ENCODE data around the gene DMRTB1. TPM values are rescaled to one million over a fixed set of nuclear protein-coding genes. Genes with fewer than 3 reads are reported as not detected.

The DMRTB1 gene
- total RNA-seq, 1 donor from 2014 or later = not detected

DNA sequence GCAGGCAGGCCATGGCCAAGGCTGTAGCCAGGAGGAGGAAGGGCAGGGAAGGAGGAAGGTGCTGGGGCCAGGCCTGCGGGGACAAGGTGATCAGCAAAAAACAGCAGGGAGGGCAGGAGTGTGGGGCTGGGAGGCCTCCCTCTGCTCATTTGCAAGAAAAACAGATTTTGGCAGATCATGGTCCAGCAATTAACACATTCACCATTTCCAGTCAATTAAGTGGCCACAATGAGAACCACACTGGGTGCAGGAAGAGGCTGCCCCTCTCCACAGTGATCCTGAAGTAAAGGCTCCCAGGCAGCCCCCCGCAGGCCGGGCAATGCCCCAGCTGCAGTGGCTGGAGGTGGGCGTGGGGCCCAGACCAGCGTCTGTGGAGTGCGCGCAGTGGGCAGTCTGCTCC is 54.6 kb downstream of the DMRTB1 start:
- no peaks in the 10 kb centered on the region for H3K36me3 ChIP-seq
- no peaks in the 10 kb centered on the region for H3K27me3 ChIP-seq (ENCODE audit: low read depth)
- TF ChIP-seq, protein P1, sequence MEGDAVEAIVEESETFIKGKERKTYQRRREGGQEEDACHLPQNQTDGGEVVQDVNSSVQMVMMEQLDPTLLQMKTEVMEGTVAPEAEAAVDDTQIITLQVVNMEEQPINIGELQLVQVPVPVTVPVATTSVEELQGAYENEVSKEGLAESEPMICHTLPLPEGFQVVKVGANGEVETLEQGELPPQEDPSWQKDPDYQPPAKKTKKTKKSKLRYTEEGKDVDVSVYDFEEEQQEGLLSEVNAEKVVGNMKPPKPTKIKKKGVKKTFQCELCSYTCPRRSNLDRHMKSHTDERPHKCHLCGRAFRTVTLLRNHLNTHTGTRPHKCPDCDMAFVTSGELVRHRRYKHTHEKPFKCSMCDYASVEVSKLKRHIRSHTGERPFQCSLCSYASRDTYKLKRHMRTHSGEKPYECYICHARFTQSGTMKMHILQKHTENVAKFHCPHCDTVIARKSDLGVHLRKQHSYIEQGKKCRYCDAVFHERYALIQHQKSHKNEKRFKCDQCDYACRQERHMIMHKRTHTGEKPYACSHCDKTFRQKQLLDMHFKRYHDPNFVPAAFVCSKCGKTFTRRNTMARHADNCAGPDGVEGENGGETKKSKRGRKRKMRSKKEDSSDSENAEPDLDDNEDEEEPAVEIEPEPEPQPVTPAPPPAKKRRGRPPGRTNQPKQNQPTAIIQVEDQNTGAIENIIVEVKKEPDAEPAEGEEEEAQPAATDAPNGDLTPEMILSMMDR (IDR thresholded peaks at IDR 0.05) = no peak
- no peak for DNase-seq
- no peaks in the 10 kb centered on the region for H3K4me1 ChIP-seq
- no peaks in the 10 kb centered on the region for H3K9me3 ChIP-seq
- ATAC-seq = no peak
- no peak overlapping the region for H3K4me3 ChIP-seq
- H3K27ac ChIP-seq = no peak overlapping the region
- intact Hi-C loops (cut with DNase I) = no loop called here

DNA sequence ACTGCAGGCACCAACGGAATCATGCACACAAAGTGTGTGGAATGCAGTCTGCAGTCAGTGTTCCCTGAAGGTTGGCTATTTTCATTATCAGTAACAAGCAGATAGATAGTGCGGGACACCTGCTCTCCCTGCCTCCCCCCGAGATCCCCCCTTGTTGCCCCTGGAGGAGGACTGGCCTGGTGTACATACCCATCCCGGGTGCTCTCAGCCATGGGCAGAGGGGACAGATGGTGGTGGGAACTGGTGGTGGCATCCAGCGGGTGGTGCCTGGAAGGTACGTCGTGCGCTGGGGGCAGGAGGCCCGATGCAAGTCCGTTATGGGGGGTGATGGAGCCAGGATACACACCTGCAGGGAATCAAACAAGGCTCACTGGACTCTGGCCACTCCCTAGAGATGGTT is 55.2 kb downstream of the DMRTB1 start:
- no peaks in the 10 kb centered on the region for H3K4me1 ChIP-seq
- H3K4me3 ChIP-seq = no peak overlapping the region
- DNase-seq (no peak), ATAC-seq (no peak)
- H3K27ac ChIP-seq = no peak overlapping the region
- no peaks in the 10 kb centered on the region for H3K36me3 ChIP-seq
- intact Hi-C loops (cut with DNase I) = no loop called here
- no peaks in the 10 kb centered on the region for H3K27me3 ChIP-seq (ENCODE audit: low read depth)
- TF ChIP-seq, protein P1 (IDR thresholded peaks at IDR 0.05) = no peak
- H3K9me3 ChIP-seq = no peaks in the 10 kb centered on the region

- intact Hi-C loops (cut with DNase I) = no loop called here
Measured at GRCh38 chr1:53516181-53516580, 57.0 kb downstream of the DMRTB1 start.

More at GRCh38 chr1:53516181-53516580, 57.0 kb downstream of the DMRTB1 start:
- Histone ChIP-seq H3K36me3 (no peaks in the 10 kb centered on the region), H3K27ac (no peak overlapping the region), H3K9me3 (no peaks in the 10 kb centered on the region), H3K4me3 (no peak overlapping the region), H3K27me3 (ENCODE audit: low read depth) (no peaks in the 10 kb centered on the region), H3K4me1 (no peaks in the 10 kb centered on the region)
- TF ChIP-seq, protein P1 (IDR thresholded peaks at IDR 0.05) = no peak
- no peak for ATAC-seq
- DNase-seq = no peak

Other genes with a start within 250 kb of the DMRTB1 start
- gene CZIB, start 238.8 kb upstream of the DMRTB1 start, total RNA-seq = 60.2 TPM
- gene MAGOH, start 220.9 kb upstream of the DMRTB1 start, total RNA-seq = 34.4 TPM
- gene LRP8, start 131.3 kb upstream of the DMRTB1 start, total RNA-seq = 9.2 TPM

Measured in lower lobe of right lung (tissue), 2 donors.